ENCODE results near the gene TBC1D9.
"Not testable (repeated sequence)": the region's sequence is repeated elsewhere in the genome, so short reads cannot be mapped to it uniquely, and the experiment has no call there.

TBC1D9 gene

DNA sequence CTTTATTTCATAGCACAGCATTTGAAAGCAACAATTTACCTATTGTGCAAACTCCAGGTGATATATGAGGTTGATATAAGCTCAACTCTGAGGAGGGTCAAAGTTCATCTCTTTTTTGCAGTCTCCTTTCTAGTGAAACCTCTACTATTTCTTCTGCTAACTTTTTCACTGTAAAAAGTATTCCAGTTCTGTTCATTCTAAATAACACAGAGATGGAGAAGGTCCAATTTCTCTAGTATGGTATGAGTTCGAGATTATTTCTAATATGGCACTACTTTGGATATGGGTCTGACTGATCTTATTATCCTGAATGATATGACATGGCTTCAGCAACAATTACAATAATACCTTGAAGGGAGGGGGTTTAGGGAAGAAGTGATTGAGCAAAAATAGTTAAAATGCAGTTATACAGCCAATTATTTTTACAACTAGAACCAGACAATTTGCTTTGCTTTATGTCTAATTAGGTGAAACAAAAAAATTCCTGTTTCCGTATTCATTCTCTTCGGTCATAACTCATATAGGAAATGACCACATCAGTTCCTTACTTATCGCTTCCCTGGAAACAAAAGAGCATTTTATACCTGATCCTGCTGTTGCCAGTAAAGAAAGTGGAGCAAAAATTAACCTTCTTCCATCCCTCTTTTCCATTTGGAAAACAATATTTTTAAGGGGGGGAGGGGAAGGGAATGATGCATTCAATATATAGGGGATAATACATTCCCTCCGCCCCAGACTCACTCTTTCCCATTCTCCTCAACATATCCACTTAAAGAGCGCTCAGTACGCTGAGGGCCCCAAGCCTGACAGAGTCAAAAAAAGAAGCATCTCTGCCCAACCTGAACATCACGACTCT, 1.0 kb downstream of the TBC1D9 start:
- no peak for DNase-seq (ENCODE audit: low read depth in 4 of 4, low spot score in 1 of 4)

DNA sequence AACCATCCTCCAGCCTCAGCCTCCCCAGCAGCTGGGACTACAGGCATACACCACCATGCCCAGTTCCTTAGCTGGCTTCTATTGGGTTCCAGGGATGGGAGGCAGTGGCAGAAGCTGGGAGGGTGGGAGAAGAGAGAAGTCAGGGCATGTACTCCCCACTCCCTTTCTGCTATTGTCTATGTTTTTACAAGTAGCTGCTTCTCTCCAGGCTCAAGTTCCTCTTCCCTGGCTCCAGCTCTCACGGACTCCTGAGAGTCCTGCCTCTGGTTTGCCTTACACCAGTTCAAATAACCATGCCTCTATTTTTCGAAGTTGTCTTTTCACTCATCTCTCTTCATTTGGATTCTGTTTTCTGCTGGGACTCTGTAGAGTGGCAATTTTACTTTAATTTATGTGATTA, 2.9 kb downstream of the TBC1D9 start:
- no peak for DNase-seq (ENCODE audit: low read depth in 4 of 4, low spot score in 1 of 4)

GRCh38 chr4:140752291-140753068, 3.7 kb downstream of the TBC1D9 start:
- DNase-seq (ENCODE audit: low read depth in 4 of 4, low spot score in 1 of 4) = no peak

DNA sequence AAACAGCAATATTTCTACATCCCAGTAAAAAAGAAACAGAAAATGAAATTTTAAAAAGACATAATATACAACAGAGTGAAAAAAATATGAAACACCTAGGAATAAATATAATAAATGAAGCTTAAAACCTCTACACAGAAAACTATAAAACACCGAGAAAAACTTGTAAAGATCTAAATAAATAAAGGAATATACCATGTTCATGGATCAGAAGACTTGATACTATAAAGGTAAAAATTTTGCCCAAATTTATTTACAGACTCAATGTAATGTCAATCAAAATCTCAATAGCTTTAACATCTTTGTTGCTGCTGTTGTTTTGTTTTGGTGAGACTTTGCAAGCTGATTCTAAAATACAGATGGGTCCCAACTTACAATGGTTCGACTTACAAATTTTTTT, 5.7 kb downstream of the TBC1D9 start:
- no peak for DNase-seq (ENCODE audit: low read depth in 4 of 4, low spot score in 1 of 4)

- no peak for DNase-seq (ENCODE audit: low read depth in 4 of 4, low spot score in 1 of 4)
Measured at GRCh38 chr4:140748171-140748570, 8.0 kb downstream of the TBC1D9 start.

DNA sequence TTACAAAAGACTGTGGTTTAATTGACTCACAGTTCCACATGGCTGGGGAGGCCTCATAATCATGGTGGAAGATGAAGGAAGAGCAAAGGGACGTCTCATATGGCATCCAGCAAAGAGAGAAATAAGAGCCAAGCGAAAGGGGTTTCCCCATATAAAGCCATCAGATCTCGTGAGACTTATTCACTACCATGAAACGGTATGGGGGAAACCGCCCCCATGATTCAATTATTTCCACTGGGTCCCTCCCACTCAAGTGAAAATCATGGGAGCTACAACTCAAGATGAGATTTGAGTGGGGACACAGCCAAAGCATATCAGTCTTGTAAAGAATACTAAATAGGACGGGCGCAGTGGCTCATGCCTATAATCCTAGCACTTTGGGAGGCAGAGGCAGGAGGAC, 9.6 kb downstream of the TBC1D9 start:
- not testable (repeated sequence) for DNase-seq (ENCODE audit: low read depth in 4 of 4, low spot score in 1 of 4)

DNA sequence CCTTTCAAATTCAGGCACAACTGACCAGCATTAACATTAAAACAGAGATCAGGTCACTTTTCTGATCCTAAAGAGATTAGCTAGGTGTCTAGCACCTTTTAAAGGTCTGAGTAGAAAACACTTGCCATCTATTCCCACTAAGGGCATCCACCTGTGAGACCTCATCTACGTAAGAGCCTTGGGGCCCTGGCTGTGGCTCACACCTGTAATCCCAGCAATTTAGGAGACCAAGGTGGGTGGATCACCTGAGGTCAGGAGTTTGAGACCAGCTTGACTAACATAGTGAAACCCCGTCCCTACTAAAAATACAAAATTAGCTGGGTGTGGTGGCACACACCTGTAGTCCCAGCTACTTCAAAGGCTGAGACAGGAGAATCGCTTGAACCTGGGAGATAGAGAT, 11.8 kb downstream of the TBC1D9 start:
- DNase-seq (ENCODE audit: low read depth in 4 of 4, low spot score in 1 of 4) = no peak

GRCh38 chr4:140743194-140743931, 12.8 kb downstream of the TBC1D9 start:
- no peak for DNase-seq (ENCODE audit: low read depth in 4 of 4, low spot score in 1 of 4)

- DNase-seq (ENCODE audit: low read depth in 4 of 4, low spot score in 1 of 4) = no peak
Measured at GRCh38 chr4:140742838-140743193, 13.4 kb downstream of the TBC1D9 start.

- no peak for DNase-seq (ENCODE audit: low read depth in 4 of 4, low spot score in 1 of 4)
Measured at GRCh38 chr4:140740906-140741670, 15.1 kb downstream of the TBC1D9 start.

- DNase-seq (ENCODE audit: low read depth in 4 of 4, low spot score in 1 of 4) = no peak
Measured at GRCh38 chr4:140740422-140740821, 15.8 kb downstream of the TBC1D9 start.

GRCh38 chr4:140739971-140740370, 16.2 kb downstream of the TBC1D9 start:
- no peak for DNase-seq (ENCODE audit: low read depth in 4 of 4, low spot score in 1 of 4)

GRCh38 chr4:140738139-140738538, 18.0 kb downstream of the TBC1D9 start:
- no peak for DNase-seq (ENCODE audit: low read depth in 4 of 4, low spot score in 1 of 4)

DNA sequence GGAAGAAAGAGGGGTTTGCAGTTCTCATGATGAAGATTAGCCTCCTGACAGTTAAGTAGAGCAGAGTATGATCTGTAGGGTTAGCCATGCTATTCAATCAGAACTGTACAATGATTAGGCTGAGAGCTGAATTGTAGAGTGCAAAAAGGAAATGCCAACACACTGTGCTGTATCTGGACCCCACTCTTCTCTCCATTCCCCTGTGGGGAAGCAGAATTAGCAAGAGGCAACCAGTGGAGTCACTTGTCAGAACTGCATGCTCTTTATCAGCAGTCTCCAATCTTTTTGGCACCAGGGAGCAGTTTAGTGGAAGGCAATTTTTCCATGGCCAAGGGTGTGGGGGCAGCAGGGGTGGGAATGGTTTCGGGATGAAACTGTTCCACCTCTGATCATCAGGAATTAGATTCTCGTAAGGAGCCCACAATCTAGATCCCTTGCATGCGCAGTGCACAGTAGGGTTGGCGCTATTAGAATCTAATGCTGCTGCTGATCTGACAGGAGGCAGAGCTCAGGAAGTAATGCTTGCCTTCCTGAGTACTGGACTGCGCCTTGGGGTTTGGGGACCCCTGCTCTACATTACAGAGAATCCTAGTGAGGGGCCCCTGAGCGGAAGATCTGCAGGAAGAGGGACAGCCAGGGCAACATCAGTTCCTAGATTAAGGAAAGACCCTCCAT, 19.4 kb downstream of the TBC1D9 start:
- no peak for DNase-seq (ENCODE audit: low read depth in 4 of 4, low spot score in 1 of 4)

DNA sequence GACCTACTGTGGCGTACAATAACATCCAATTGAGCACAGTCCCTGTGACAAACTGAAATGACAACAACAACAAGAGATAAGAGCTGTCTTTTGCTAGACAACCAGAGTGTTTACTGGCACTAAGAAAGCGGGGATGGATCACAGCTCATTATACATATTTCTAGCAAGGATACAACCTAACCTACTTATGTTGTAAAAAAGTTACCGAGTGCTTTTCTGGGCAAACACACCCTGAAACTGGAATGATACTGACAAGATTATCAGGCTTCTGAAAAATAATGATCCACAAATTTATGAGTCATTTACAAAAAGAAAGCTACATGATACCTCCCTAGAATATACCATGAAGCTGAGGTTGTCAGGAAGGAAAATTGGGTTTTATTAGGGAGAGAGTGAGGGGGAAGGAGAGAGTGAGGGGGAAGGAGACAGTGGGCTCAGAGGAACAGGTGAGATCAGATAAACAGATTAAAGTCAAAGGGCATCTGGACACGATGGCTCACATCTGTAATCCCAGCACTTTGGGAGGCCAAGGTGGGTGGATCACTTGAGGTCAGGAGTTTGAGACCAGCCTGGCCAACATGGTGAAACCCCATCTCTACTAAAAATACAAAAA, 20.3 kb downstream of the TBC1D9 start:
- DNase-seq (ENCODE audit: low read depth in 4 of 4, low spot score in 1 of 4) = no peak

GRCh38 chr4:140735317-140735716, 20.9 kb downstream of the TBC1D9 start:
- no peak for DNase-seq (ENCODE audit: low read depth in 4 of 4, low spot score in 1 of 4)

GRCh38 chr4:140732780-140733179, 23.4 kb downstream of the TBC1D9 start:
- no peak for DNase-seq (ENCODE audit: low read depth in 4 of 4, low spot score in 1 of 4)

DNA sequence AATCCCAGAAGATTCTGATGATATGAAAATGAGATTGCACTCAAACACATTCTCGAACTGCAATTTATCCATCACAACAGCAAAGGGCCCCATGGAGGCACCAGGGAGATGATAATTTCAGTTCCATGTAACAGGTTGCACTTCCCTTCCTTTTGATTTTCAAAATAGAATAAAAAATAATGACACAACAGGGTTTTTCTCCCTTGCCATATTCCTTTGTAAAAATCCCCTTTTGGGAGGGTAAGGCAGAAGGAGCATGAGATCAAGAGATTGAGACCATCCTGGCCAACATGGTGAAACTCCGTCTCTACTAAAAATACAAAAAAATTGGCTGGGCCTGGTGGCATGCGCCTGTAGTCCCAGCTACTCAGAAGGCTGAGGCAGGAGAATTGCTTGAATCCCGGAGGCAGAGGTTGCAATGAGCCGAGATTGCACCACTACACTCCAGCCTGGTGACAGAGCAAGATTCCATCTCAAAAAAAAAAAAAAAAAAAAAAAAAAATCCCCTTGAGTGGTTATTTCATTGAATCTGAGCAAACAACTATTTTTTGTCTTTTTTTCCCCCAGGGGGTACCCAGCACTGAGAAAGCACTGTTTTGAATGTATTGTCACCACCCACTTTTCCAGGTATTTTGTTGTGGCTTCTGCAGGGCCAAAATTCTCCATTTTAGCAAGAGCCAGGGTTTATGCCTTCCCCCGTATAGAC, 26.7 kb downstream of the TBC1D9 start:
- no peak for DNase-seq (ENCODE audit: low read depth in 4 of 4, low spot score in 1 of 4)

DNA sequence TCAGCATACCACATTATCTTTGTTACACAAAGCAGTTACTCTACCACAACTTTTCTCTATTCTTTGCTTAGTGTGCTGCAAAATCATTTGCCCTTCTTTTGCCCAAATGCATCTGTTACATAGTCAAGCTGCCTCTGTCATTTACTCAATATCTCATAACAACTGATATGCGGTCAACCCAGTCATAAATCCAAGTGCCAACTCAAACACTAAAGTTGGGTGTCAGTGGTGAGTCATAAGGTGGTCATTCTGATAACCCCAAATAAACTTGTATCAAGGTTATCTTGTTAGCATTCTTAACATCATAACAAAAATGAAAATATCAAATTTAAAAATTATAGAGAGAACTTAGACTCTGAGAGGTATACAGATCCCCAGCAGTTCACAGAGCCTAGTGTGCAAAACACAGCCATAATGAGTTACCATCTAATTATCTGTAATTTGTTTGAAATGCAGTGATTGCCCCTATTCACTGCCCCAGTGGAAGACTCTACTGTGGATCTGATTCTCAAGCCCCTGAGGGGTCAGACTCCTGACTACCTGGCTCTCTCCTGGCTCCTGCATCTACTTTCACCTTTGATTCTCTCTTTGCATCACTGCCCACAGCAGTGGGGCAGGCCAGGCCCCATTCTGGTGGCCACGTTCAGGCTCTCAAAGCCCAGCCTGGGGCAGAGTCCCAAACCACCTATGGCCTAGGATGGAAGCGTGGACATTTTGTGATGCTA, 29.2 kb downstream of the TBC1D9 start:
- DNase-seq (ENCODE audit: low read depth in 4 of 4, low spot score in 1 of 4) = no peak
